HK-2 (cell line): Measurements from ENCODE around the gene PRKD1.

Experiments
- DNase-seq: peaks from one replicate; pipeline ENCODE4 v3.0.0-alpha.2; 2018; ENCODE audit not compliant: unreplicated experiment

The PRKD1 gene

GRCh38 chr14:29838752-29839151 is 88.9 kb downstream of the PRKD1 start:
- no peak for DNase-seq

GRCh38 chr14:29836395-29836794 is 91.3 kb downstream of the PRKD1 start:
- DNase-seq, result no peak

- no peak for DNase-seq
These were observed 95.6 kb downstream of the PRKD1 start for GRCh38 chr14:29832042-29832441.

DNA sequence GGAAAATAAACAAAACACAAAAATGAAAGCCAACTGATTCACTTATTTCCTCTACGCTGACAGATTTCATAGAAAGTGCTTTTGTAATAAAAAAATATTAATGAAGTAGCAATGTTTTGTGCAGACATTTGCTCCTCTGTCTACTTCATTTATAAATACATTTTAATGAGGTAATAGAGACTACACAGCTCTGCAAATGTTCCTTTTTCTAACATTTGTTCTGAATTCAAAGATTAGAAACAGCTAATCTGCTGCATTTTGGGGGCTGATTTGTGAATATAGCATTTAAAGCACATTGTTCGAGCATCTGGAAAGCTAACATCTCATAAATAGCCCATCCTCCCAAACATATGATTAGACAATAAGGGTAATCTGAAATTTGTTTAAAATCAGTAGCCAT is 97.8 kb downstream of the PRKD1 start:
- no peak for DNase-seq

DNA sequence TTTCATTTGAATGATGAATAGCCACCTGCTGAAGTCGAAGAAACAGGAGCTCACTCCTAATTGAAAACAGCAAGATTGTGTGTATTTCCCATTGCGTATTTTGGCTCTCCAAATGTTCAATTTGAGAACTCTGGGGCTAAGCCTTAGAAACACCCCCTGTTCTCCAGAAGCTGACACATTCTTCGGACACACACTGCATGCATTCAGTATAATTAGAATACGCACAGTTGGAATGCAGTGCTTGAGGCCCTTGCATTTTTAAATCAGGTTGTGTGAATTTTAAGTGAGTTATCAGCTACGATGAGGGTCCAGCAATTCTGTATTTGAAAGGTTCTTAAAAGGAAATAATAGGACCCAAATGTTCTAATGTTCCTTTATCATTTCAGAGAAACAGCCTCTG is 103.8 kb downstream of the PRKD1 start:
- no peak for DNase-seq

GRCh38 chr14:29822430-29822709 is 105.3 kb downstream of the PRKD1 start:
- DNase-seq, result no peak

DNA sequence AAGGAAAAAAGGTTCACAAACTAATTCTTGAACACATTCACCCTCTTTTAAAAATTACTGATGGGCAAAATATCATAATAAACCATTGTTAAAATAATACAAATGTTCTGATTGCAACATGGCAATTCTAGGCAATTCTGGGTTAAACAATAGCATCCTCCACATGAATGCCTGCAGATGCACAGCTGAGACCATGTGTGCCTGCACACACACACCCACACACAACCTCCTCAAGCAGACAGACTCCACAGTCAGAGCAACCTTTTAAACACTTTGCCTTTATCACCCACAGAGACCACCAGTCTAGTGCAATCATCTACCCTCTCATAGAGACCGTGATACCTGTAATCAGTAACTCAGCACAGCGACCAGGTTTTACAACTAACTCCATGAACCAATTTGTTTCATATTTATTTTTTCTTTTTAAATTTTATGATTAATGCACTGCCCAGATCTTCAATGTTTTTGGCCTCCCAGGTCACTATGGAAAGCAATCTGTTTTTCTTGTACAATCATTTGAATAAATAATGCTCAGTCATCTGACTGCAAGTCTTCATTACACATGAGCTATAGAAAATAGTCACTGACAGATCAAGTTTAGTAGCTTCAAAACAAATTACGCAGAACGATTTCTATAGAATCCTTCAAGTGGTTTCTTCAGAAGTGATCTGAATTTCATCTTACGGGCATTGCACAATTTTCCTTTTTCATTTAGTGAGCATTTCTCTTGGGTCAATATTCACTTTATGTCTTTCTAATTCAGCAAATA is 105.8 kb downstream of the PRKD1 start:
- DNase-seq, result no peak

DNA sequence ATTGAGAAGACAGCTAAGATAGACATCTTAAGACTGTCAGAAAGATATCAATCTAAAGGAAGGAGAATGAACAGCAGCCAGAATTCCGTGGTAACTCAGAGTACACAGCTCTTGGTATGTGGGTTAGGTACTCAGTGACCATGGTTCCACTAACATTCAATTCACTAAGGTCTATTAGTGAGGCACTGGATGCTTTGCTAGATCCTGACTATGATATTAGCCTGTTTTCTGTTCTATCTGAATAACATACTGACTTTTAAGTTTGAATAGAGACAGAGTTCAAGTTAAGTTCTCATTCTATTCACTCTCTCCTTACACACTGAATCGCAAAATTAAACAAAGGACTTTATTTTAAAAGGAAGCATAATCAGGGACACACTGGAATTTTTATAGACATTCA is 106.4 kb downstream of the PRKD1 start:
- DNase-seq, result no peak

DNA sequence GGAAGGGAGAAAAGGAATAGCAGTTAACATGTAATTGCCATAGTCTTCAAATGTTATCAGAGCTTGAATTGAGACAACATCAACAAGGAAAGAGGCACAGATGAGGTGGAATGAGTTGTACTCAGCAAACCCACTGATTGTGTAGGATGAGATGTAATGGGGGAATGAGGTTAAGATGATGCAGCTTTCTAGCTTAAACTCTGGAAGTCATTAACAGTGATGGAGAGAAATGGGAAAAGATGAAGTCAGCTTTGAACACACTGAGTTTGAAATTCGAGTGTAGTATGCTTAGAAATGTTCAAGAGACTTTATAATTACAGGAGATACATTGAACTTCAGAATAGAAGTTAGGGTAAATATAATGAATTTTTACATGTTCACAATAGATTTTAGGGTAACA is 106.9 kb downstream of the PRKD1 start:
- DNase-seq, result no peak

DNA sequence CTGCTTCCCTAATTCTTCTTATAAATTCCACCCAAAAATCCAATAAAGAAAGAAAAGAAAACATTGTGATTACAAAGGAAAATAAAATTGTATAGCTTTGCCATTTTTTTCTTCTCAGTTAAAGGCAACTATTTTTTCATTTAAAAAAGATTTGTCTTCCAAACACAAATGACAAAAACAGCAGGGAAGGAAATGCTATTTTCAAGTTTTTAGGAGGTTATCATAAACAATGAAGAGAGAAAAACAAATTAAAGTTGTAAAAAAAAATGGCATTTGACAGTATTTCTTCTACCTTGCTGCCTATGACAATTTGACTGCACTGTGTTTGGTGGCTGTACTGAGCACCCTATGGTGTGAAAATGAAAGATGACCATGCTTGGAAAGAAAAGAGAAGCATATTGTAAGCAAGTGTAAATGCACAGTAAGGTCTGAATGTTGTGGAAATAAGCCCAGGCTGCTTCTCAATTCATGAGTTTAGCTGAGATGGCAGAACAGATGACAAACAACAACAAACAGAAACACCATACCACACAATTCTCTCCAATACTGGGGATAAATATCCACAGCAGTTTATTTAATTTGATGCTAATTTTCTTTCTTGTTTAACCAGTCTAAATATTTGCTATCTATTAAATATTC is 109.8 kb downstream of the PRKD1 start:
- no peak for DNase-seq

- no peak for DNase-seq
These were observed 112.5 kb downstream of the PRKD1 start for GRCh38 chr14:29815016-29815674.

- DNase-seq, result no peak
These were observed 113.3 kb downstream of the PRKD1 start for GRCh38 chr14:29814156-29815015.

GRCh38 chr14:29810682-29811081 is 117.0 kb downstream of the PRKD1 start:
- no peak for DNase-seq

DNA sequence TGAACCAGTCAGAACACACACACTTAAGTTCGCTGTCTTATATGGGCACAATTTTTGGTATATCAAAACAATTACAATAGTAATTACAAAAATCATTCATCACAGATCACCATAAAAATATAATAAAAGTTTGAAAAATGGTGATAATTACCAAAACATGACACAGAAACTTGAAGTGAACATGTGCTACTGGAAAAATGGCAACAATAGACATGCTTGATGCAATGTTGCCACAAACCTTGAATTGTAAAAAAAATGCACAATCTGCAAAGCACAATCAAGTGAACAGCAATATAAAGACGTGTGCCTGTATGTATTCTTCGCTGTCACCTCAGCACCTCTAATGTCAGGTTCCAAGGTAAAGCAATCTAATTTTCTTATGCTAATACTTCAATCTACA is 117.6 kb downstream of the PRKD1 start:
- DNase-seq, result no peak

DNA sequence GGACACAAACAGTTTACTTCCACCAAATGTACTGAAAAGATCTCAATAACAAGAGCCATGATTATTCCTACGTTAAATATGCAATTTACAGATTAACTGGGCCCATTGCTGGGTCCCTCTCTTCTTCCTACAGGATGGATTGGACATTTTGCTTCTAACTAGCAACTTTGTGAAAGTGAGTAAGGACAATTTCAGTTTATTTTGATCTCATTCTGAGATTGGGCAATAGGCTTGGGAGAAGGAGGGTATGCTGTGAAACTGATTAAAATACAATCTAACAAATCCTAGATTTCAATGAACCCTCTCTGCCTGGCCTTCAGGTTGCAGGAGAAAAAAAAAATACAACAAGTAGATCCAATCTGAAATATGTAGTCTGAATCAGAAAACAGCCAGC is 121.5 kb downstream of the PRKD1 start:
- DNase-seq, result no peak

DNA sequence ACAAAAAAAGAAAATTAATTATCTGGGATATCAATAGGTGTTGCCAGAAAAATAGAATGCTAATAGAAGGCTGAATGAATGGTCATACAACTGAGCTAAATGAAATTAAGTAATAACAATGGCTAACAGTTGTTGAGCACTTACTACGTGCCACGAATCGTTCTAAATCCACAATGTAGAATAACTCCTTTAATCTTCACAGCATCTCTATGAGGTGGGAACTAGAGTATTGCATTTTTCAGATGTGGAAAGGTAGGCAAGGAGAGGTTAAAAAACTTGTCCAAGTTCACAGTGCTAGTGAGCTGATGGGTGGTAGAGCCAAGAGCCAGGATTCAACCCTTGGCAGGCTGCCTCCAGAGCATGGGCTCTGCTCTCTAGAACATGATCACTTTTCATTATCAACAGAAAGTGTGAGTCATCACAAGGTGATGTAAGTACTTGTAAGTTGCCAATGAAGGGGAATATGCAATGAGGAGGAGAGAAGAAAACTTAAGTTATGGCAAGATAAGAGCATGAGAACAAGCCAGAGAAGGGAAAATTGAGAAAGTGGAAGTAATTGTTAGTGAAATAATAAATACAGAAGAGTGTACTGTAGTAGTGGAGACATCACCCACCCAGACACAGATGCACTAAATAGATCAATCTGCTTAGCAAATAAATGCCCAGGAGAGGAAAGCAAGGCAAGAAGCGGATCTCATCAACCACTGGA is 122.1 kb downstream of the PRKD1 start:
- peak; percentile 20 for DNase-seq

DNA sequence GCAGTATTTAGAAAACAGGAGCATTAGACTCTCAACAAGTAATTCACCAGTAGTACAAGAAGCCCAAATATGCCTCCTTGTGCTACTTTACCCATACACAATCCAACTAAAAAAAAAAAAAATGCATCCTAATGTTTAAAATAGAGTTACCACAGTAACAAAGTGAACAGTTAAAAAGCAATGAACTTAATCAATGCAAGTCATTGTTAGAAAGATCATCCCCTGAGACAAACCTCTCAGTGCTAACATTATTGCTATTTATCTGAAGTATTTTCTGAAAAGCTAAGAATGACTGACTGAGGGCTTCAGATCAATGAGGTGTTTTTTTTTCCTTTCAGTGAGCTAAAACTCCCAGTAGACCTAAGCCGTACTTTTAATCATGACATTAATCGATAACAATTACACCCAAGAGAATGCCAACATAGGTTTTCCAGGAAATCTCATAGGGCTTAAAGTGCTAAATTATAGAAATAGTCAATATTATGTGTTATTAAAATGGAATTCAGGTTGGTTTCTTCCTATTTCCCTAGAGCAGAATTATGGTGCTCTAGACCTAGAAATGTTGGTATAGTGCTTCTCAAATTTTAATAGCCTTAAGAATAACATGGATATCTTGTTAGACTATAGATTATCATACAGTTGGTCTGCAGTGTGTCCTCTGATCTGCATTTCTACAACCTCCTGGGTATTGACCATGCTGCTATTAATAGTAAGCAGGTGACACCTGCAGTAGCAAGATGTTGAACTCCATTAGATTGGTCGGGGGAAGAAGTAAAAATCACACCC is 123.0 kb downstream of the PRKD1 start:
- DNase-seq, result no peak

DNA sequence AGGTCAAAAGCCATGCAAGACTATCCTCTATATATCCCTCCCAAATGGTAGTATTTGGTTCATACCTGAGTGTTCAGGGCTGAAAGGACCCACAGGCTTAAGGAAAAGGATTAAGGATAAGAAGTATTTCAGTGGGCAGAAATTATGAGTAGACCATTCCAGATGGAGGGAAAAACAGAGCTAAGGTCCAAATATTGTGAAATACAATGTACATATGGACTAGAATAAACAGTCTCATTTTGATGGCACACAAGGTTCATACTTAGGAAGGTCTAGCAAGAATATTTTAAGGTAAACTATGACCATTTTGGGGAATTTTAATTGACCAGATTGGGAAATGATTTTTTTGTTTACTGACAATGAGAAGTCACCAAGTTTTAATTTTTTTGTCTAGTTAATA is 124.6 kb downstream of the PRKD1 start:
- DNase-seq, result no peak

DNA sequence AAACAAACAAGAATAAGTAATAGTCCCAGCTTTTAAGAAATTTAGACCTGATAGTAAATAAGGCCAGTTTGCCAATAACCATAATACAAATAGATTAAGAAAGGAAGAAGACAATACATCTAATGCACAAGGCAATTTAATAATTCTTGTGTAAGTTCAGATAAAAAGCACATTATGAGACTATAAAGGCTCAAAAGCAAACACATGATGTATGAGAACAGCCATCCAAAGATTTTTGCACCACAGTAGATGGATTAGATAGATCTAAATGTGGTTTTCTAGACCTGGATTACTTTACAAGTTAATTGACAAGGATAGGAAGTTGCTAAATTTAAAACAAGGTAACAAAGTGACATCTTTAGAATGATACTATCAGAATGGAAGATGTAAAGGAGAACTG is 125.4 kb downstream of the PRKD1 start:
- DNase-seq, result no peak

DNA sequence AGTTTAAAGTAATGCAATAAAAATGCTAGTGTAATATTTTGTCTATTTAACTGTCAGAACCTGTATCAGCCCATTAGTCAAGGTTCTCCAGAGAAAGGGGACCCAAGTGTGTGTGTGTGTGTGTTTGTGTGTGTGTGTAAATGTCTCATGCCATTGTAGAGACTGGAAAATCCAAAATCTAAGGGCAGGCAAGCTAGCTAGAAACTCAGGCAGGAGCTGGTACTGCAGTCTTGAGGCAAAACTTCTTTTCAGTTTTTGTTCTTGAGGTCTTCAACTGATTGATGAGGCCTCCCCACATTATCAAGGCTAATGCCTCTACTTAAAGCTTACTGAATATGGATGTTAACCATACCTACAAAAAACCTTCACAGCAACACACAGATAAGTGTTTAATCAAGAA is 126.7 kb downstream of the PRKD1 start:
- no peak for DNase-seq

- DNase-seq, result no peak
These were observed 128.1 kb downstream of the PRKD1 start for GRCh38 chr14:29799464-29800095.
